Panc1 (cell line): ENCODE measurements around the gene TXNDC11.

ENCODE experiments used
- CTCF ChIP-seq: fragments of 450-650 bp; IDR thresholded peaks from 2 replicates; pipeline ENCODE4 v1.5.1; 2017; ENCODE audit warnings: mild to moderate bottlenecking
- POLR2AphosphoS5 ChIP-seq: IDR thresholded peaks from 2 replicates; pipeline ENCODE4 v1.6.1; 2012; ENCODE audit warnings: mild to moderate bottlenecking, low read depth, low read length, moderate library complexity
- REST ChIP-seq, 2 experiments: IDR thresholded peaks; 2 replicates each; pipeline ENCODE4 v1.6.1; 2011 to 2012; ENCODE audit warnings: low read depth in 2 of 2, control low read depth in 1 of 2, low read length in 1 of 2, mild to moderate bottlenecking in 1 of 2, moderate library complexity in 1 of 2; ENCODE audit not compliant: insufficient read depth in 1 of 2
- SIN3A ChIP-seq: IDR thresholded peaks from 2 replicates; pipeline ENCODE4 v1.6.1; 2012; ENCODE audit warnings: low read depth, mild to moderate bottlenecking, low read length, moderate library complexity, borderline replicate concordance; ENCODE audit not compliant: insufficient read depth
- TCF7L2 ChIP-seq: IDR thresholded peaks from 2 replicates; pipeline ENCODE4 v1.6.1; 2011; ENCODE audit warnings: mild to moderate bottlenecking, low read depth, low read length, inconsistent platforms

GRCh38 chr16:11668623-11669379 lies 73.9 kb downstream of the TXNDC11 start:
- TF ChIP-seq CTCF = no peak
- no peak for TF ChIP-seq REST (IDR thresholded peaks at IDR 0.05; ENCODE audit: insufficient read depth in 1 of 2, low read depth in 2 of 2, low read length in 1 of 2)
- no peak for TF ChIP-seq POLR2AphosphoS5
- no peak for TF ChIP-seq SIN3A
- no peak for TF ChIP-seq TCF7L2
